ENCODE results near the gene SUZ12. TPM values are rescaled to one million over a fixed set of nuclear protein-coding genes. Genes with fewer than 3 reads are reported as not detected.

SUZ12 gene
- total and polyA plus RNA-seq, 9 of the 15 experiments (the other 6 are each of a cell fraction or from before 2014, with no cell fraction given), result 19.5 to 64.3 (median 47.2) TPM

DNA sequence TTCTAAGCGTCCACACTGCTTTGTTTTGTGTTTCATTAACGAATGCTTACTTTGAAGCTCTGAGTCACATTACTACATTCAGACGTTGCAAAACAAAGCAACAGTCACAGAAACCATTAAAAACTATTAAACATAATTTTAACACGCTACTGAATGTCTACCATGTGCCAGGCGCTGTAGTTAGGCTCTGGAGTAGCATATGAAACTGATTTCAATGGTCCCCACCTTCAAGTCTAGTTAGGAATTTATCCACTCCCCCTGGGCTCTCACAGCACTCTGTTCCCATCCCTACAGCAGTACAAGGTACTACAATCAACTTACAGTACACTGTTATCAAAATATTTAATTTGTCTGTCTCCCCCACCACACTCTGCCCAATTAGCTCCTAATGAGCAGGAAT is 35.9 kb upstream of the SUZ12 start:
- Histone ChIP-seq H3K79me2 (ENCODE audit: control insufficient read depth, insufficient read depth, low read length) (peaks cover 37% of the 10 kb centered on the region), H3K36me3 (ENCODE audit: control insufficient read depth, insufficient read depth, low read length) (peaks cover 39% of the 10 kb centered on the region), H3K9ac (ENCODE audit: insufficient read depth in 1 of 2, low read depth in 2 of 2, low read length in 2 of 2) (peak overlapping the region; percentile 83 to 93), H3K27ac (ENCODE audit: extremely low read depth, low read depth, low read length) (peak overlapping the region; percentile 68), H3K4me1 (replicated peaks in 1 of 2; ENCODE audit: control insufficient read depth in 2 of 2, insufficient read depth in 2 of 2, low read length in 2 of 2) (peaks cover 0 to 4% of the 10 kb centered on the region in 2 experiments; a peak in 1 of 5 replicates), H4K20me1 (replicated peaks; ENCODE audit: control insufficient read depth, insufficient read depth, low read length) (0 out of 2 replicates have a peak, but pooled peaks cover 2% of the 10 kb centered on the region), H3K27me3 (ENCODE audit: control insufficient read depth in 2 of 2, insufficient read depth in 2 of 2, low read length in 2 of 2) (no peaks in the 10 kb centered on the region), H3K4me2 (ENCODE audit: insufficient read depth, low read length) (peak overlapping the region; percentile 94), H3K9me1 (ENCODE audit: control insufficient read depth, insufficient read depth, low read length) (no peaks in the 10 kb centered on the region), H3K4me3 (peak overlapping the region; percentile 76), H2AFZ (ENCODE audit: low read depth, low read length) (peak overlapping the region; percentile 90), H3K9me3 (replicated peaks; ENCODE audit: control insufficient read depth, insufficient read depth, low read depth, low read length) (no peaks in the 10 kb centered on the region)
- intact Hi-C loops (cut with micrococcal nuclease), result no loop called here
- ATAC-seq (peak; percentile 78), DNase-seq (ENCODE audit: extremely low read depth in 1 of 4, low spot score in 3 of 4) (peak; percentile 30 to 46 (median 33)), FAIRE-seq (peak; percentile 65)
- in situ Hi-C loops (cut with MboI), result no loop called here
- BruUV-seq (replicated peaks), result no TSS peak
- POLR2A ChIA-PET, result interaction anchor here (0.5 to 1.0 kb wide), 6 partner anchors 11 to 41 kb away, joined by 3 to 5 read pairs (median 4); no protein-coding TSS in a partner anchor
- CTCF ChIA-PET (ENCODE audit: low intra/inter-chr PET ratio), result no interaction called here
- TF ChIP-seq TEAD4 (IDR thresholded peaks at IDR 0.05; ENCODE audit: low read length), result 0 out of 2 replicates have a peak, but pooled peaks have one; percentile 14
- no peak for TF ChIP-seq TEAD4 (CRISPR knock-in tag; IDR thresholded peaks at IDR 0.05; ENCODE audit: borderline replicate concordance)
- no peak for TF ChIP-seq ZNF57 (CRISPR knock-in tag; IDR thresholded peaks at IDR 0.05)
- peak; percentile 69 for TF ChIP-seq ZNF146 (CRISPR knock-in tag; IDR thresholded peaks at IDR 0.05; ENCODE audit: unreplicated experiment)
- peak; percentile 71 for TF ChIP-seq RBM25 (IDR thresholded peaks at IDR 0.05; ENCODE audit: low read depth, low read length, severe bottlenecking)
- no peak for TF ChIP-seq ESRRA (IDR thresholded peaks at IDR 0.05; ENCODE audit: borderline replicate concordance, low read depth)
- no peak for TF ChIP-seq ZNF354B (CRISPR knock-in tag; IDR thresholded peaks at IDR 0.05)
- no peak for TF ChIP-seq ZNF780A (CRISPR knock-in tag; IDR thresholded peaks at IDR 0.05)
- no peak for TF ChIP-seq NFE2 (IDR thresholded peaks at IDR 0.05; ENCODE audit: low read depth)
- peak; percentile 62 for TF ChIP-seq BCOR (IDR thresholded peaks at IDR 0.05)
- 0 out of 2 replicates have a peak, but pooled peaks have one; percentile 14 for TF ChIP-seq SMAD4 (CRISPR knock-in tag; conservative IDR thresholded peaks at IDR 0.05)
- peak in 1 of 2 experiments; percentile 93 for TF ChIP-seq NCOA2 (IDR thresholded peaks at IDR 0.05; ENCODE audit: partially characterized antibody in 2 of 2)
- under 1% methylated on average over 5 of the region's 5 CpGs for WGBS (ENCODE audit: insufficient coverage, low coverage, missing lambda C conversion rate)

Measured in K562 (cell line).